NCI-H526 (cell line): ENCODE measurements around the gene PAX2.

Experiments
- DNase-seq, 2 experiments: peaks; one replicate each; lab custom pipeline; 2025; lab: John Stamatoyannopoulos, UW

The PAX2 gene

DNA sequence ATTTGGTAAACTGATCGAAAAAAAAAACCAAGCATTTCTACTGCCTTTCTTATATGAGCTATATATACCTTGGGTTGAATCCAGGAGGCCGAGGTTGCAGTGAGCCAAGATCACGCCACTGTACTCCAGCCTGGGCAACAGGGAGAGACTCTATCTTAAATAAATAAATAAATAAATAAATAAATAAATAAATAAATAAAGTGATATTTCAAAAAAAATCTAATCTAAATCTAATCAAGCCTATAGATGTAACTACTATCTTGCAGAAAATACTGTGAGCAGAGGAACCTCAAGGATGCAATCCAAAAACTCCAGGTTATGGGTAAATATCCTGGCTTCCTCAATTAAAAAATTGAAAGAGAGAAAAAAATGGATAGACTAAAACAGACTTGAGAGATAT, 96.1 kb downstream of the PAX2 start:
- no peak for DNase-seq

DNA sequence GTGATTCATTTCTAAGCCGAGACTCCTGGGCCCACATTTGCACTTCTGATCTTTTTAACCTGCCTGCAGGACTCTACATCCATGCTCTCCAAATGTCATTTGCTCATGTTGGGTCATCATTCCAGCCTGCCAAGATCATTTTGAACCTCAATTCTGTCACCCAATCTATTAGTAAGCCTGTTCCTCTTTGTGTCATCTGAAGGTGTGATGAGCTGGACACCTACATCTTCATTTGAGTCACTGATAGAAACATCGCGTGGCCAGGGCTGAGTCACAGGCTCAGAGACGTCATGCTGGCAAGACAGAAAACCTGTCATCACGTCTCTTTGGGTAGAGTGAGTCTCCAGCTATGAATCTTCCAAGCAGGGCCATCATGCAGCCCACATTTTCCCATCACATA, 102.1 kb downstream of the PAX2 start:
- DNase-seq: no peak

DNA sequence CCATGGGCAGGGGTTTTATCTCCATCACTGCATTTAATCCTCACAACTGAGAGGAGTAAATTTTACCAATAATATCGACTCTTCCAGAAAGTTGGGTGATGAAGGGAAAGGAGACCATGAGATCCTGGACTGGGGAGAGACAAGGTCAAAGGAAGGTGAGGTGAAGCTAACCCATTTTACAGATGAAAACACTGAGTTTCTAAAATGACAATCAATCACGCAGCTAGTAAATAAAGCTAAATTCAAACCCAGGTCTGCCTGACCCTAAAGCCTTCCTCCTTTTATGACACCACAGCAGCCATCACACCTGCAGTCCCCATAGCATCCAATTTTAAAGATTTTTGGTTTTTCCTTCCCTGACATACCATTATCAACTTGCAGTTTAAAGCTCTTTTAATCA, 103.4 kb downstream of the PAX2 start:
- DNase-seq: no peak

DNA sequence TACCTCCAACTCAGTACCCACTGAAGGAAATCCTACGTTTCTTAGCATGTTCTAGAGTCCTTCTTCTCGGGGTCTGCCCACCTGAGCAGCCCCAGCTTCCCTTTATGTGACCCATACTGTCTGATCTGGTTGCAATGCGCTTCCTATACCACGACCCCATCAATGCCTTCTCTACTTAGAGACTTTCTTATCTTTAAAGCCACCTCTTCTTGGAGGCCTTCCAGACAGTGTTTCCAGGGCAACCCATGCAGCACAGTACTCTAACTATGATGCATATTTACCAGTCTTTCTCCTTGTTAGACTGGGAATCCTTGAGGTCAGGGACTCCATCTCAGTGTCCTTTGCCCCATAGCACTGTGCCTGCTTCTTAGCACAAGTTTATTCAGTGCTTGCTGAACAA, 112.9 kb downstream of the PAX2 start:
- no peak for DNase-seq

DNA sequence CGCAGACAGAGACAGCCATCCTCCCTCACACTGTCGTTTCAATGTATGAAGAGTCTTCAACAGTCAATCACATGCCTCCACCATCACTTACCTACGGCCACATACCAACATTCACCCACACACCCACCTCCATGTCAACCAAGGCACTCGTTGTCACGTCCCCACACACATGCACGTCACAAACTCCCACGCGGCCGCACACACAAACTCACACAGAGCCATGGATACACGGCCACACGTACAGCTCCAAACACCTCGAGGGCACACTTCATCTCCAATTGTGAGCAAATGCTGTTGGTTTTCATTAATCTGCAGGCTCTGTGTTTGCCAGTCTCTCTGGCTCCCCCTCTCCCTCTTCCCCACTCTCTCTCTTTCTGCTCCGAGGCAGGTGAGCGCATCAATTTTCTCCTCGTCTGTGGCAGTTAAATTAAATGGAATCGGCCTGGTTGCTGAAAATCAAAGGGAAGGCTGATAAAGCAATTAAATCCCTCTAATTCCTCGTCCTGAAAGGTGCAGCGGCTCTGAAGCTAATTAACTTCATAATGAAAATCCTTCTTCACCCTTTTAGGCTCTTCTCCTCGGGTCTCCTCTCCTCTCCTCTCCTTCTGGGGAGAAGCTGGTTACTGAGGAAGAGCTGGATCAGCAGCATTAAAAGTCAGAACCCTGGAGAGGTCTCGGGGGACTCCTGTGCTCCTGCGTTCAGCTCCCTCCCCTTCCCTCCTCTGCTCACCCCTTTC, 113.5 kb downstream of the PAX2 start:
- DNase-seq: no peak

DNA sequence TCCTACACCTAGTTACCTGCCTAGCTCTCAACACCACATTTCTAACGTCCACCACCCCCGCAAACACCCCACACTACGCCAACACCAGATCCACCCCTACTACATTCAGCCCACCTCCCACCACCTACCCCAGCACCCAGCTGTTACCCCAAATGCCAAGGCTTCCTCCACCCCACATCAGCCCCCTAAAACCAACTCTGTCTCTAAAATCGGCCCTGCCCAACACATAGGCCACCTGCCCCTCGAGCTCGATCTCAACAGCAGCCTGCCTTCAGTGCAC, 114.0 kb downstream of the PAX2 start:
- DNase-seq: no peak

DNA sequence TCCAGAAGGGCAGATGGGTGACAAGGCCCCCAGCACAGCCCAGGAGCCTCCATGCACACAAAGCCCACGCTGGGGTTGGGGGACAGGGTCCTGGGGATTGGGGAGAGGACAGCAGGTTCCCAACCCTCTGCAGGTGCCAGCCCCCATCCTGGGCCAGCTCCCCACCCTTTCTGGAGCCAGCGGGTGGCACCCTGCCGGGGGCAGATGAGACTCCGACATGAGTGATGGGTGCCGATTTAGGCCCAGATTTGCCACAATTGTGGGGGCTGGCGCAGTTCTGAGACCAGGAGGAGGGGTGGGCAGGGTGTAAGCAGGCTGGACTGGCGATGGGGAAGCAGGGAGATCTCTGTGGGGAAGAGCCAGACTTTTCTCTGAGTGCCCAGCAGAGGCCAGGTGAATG, 118.1 kb downstream of the PAX2 start:
- DNase-seq: no peak

DNA sequence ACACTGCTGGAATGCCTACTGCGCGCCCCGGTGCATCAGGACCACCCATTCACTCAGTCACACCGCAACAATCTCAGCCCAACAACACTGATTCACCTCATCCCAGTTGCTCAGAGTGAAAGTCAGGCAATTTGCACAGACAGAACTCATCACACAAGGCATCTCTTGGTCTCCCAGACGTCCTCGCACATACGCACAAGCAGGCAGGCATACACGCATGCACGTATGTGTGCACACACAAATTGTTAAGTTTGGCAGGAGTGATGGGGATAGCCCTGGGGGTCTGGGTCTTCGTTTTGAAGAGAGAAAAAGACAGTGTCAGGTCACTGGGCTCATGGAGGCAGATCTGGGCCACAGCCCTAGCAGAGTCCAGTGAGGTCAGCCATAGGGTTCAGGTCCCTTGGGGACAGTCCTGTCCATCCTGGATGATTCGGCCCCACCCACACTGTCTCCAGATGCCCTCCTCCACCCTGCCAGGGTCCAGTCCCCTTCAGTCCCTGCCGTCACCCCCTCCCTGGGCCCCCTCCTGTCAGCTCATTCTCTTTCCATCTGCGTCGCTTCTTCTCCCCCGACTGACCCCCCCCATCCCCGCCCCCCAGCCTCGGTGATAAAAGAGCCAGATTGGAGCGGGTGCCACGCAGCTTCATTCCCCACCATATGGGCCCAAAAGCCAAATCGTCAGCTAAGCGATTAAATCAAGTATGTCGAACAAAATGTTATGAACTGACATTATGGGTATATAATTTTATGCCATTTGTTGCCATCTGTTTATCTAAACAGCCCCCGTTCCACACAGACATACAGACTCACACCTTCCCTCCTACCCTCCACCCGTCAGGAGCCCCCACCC, 118.9 kb downstream of the PAX2 start:
- DNase-seq: no peak

DNA sequence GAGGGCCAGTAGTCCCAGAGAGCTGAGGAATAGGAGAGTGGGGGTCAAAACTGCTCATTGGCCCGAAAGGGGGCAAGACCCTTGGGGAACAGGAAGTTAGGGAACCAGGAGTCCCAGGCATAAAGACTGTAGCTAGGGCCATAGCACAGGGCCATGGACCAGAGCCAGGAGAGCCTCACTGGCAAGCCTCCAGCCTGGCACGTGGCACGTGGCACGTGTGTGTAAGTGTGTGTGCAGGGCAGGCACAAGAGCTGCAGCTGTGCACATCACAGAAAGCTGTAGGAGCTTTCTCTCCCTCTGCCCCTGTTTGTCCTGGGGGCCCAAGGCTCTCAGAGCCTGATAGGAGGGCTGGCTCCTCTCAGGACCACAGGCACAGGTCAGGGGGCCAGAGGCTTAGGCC, 119.6 kb downstream of the PAX2 start:
- DNase-seq: no peak

DNA sequence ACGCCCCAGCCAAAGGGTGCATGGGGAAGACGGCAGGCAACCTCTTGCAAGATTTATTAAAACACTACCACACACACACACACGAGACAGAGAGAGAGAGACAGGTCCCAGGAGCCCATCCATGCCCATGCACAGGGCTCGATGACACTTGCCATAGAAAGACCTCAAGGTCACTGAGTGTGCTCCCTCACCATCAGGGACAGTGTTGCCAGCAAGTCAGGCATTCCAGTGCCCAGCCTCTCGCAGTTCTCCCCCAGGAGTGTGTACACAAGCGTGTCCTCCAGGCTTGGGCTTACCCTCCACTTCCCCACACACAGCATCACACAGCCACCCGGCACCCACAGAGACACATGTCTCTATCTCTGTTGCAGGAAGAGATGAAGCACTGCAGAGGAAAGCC, 120.6 kb downstream of the PAX2 start:
- no peak for DNase-seq

DNA sequence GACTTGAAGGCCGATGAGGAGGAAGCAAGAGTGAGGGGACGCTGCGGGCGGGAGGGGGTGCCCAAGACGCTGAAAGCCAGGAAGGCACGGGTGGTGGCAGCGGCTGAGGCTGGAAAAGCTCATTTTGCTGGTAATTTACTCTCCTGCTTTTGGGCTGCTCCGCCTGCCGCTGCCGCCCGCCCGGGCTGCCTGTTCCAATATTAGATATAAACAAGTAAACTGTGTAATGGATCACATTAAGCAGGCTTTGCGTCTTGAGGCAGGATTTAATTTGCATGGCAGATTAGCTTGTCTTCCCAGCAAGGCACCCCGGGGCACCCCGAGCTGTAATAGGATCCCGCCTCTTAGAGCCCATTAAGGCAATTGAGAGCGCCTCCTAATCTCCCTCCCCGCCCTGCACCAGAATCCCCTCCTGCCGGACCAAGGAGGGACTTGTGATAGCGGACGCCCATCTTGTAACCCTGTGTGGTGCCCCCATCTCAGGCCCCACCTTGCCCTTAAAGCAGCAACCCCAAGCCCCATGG, 121.3 kb downstream of the PAX2 start:
- no peak for DNase-seq

DNA sequence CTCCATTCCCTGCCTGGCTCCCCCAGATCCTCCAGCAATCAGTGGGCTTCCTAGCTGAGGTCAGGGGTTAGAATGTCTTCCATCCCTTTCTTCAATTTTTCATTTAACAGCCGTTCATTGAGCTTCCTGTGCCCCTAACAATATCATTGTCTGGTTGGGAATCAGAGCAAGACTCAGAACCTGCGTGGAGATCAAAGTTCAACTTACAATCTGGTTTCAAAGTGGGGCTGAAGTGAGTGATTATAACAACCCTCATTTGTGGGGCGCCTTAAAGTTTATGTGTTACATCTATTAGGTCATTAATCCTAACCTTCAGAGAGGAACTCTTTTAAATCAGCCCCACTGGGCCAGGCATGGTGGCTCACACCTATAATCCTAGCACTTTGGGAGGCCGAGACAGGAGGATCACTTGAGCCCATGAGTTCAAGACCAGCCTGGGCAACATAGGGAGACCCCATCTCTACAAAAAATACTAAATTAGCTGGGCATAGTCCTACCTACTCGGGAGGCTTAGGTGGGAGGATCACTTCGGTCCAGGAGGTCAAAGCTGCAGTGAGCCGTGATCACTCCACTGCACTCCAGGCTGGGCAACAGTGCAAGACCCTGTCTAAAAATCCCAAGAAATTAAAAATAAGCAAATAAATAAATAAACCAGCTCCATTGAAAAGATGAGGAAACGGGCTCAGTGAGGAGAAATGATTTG, 122.0 kb downstream of the PAX2 start:
- DNase-seq: no peak

DNA sequence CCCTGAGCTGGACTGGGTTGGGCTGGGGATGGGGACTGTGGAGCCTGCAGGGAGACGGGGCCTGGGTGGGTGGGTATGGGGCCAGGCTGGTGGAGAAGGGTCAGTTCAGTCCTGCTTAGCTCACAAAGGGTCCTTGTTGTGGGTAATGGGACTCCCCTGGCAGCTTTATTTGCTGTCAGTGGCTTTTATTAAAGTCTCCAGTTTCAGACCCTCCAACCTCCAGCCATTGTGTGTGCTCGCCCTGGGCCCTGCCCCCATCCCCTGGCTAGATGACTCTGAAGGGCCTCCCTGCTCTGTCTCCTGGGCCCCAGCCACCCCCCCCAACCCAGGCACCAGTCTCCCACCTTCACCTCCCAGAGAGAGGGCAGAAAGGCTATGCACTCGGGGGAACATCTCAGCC, 123.0 kb downstream of the PAX2 start:
- no peak for DNase-seq

DNA sequence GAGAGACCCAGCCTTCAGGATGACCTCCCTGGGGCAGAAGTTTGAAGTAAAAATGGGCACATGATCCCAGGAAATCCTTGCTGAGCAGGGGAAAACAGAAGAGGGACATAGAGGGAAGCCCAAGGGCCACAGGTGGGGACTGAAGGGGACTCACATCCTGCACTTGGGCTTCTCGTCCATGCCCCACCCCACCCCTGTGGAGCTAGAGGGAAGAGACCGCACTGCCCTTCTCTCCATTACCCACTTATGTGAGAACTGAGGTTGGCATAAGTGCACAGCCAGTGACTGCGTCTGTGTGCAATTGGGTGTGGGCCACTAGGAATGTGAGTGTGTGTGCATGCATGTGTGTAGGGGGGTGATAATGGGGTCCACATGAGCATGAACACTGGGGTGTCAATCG, 124.0 kb downstream of the PAX2 start:
- no peak for DNase-seq

DNA sequence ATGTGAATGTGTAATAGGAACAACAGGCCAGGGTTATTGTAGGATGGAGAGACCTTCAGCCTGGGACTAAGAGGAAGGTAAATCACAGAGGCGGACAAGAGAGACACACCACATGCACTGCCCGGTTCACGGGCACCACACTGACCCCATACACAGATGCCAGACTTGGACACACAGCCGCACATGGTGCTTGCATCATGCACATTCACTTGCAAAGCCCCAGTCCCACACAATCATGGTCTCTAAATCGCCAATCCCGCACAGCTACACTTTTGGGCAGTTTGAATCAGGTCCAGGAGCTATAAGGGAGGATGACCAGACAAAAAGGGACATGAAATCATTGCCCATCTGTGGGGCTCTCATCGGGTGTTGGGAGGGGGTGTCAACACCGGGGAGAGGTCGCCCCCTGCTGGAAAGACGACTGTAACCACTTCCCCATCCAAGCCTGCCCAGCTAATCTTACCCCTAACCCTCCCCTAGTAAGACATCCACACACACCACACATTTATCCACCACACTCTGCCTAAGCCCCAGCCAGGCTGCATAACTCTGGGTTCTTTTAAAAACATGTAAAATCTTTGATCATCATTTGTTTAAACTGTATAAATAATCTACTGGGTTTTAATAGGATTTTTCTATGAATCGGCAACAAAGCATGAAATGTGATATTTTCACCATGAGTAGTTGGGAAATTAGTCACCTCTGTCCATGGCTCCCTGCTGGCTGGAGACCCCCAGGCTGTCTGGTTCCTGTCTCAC, 126.8 kb downstream of the PAX2 start:
- DNase-seq: peak; percentile 12 to 78

DNA sequence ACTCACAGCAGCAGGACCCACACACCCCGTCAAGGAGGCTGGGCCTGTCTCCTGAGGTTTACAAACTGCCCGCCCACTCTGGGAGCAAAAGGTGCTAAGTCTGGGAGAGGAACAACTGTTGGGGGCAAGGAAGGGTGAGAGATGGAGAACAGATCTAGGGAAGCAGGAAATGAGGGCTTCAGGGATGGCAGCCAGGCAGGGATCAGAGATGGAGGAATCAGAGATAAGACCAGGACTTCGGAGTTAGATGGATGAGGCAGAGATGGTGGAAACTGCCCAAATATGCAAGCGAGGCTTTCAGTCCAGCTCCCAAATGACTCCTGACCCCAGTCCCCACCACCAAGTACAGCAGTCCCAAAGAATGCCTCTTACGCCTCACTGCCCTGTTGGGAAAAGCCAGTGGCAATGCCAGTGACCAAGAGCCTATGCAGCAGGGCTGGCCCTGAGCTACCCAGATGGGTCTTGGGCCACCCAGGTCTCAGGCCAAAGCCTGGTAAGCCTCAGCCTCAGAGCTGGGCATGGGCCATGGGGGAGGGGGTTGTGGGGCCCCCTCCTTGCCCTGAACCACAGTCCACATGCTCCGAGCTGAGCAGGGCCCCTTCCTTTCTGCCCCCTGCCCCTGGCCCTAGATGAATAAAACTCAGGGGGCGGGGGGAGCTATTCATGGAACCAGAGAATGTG, 127.9 kb downstream of the PAX2 start:
- no peak for DNase-seq

DNA sequence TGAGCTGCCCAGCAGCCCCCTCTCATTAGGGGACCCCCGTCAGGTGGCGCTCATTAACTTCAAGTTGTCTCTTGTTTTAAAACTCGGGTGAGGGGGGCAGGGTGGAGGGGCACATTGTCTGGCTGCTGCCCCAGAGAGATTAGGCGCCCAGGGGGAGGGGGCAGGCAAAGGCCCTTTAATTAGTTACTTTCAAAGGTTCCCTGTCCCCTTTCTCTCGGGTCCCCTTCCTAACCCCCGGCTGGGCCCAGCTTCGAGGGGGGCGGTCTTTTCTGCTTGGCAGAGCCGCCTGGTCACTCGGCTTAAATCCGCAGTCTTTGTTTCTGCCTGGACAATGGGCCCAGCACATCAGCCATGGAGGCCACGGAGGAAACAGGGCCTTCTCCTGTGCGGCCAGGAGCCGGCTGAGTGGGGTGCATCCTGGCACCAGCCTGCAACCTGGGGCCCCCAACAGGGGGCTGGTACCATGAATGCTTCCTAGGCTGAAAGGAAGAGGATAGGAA, 128.5 kb downstream of the PAX2 start:
- DNase-seq: no peak

DNA sequence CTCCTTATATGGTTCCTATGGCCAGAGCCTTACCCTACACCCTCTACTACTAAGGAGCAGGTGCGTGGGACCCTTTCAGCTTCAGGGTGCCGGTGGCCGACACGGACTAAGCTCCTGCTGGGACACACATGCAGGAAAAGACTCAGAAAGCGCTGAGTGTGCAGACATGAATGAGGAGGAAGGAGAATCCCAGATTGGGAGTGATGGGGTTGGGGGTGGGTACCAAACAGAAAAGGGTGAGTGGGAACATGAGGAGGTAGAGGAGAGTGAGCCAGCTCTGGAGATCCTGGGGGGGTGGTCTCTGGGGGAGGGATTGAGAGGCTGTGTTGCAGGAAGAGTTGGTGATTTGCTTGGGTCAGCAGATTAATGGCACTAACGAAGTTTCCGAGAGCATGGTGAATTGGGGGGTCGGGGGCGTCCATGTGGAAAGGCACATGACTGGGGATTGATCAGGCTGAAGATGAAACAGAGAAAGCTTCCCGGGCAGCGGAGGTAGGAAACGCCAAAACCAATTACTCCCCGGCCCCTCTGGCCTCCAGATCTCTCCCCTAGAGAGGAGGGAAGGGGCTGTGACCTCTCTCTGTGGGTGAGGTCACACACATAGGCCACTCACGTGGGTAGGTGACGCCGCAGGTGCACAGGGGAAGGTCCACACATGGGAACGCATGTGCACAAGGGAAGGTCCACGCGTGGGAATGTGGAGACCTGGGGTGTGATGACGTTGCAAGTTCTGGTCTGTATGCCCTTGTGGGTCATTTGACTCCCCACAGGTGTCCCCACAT, 129.5 kb downstream of the PAX2 start:
- DNase-seq: no peak

DNA sequence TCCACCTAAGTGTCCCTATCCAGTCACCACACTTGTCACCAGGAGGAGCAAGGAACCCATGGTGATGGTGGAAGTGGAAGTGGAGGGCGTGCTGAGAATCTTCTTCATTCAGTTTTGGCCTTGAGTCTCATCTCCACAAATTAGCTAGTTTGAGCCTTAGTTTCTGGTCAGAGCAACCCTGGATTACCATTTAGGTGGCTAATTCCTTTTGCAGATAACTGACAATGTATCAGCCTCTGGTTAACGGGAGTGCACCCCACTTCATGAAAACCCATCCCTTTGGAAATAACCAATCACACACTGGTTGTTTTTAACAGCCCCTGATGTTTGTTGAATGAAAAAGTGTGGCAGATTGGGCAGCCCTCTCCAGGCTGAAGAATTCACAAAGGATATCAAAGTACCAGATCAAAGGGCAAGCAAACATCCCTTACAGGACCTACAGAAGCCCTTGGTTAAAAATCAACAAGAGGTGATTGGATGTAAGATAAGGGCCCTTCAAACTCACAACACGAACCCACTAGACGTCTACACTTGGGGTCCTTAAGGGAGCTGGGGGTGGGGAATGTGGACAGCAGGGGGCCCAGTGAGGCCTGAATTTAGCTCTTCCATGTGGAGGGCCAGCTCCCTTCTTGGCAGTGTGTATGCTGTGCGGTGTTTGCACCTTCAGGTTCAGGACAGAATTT, 130.2 kb downstream of the PAX2 start:
- DNase-seq: no peak
